Epithelial cell of prostate (primary cell): ENCODE results near the gene RBM26.

Experiments used
- DNase-seq: peaks from one replicate; pipeline ENCODE4 v3.0.0-alpha.2; 2011; ENCODE audit warnings: low read depth, low spot score
- H3K27ac ChIP-seq: fragments of 450-650 bp; 2 replicates; pipeline ENCODE4 v1.5.1; 2017; ENCODE audit warnings: mild to moderate bottlenecking

Gene RBM26

GRCh38 chr13:79423801-79424642 is 18.0 kb upstream of the RBM26 start:
- no peak overlapping the region for H3K27ac ChIP-seq
- no peak for DNase-seq

GRCh38 chr13:79423340-79423739 is 17.3 kb upstream of the RBM26 start:
- no peak overlapping the region for H3K27ac ChIP-seq
- DNase-seq, result no peak

- DNase-seq, result no peak
- no peak overlapping the region for H3K27ac ChIP-seq
Measured at GRCh38 chr13:79419365-79419764, 13.3 kb upstream of the RBM26 start.

GRCh38 chr13:79417741-79418140 is 11.7 kb upstream of the RBM26 start:
- no peak for DNase-seq
- H3K27ac ChIP-seq, result no peak overlapping the region

- no peak overlapping the region for H3K27ac ChIP-seq
- no peak for DNase-seq
Measured at GRCh38 chr13:79413521-79413920, 7.5 kb upstream of the RBM26 start.

- DNase-seq, result no peak
- H3K27ac ChIP-seq, result no peak overlapping the region
Measured at GRCh38 chr13:79409828-79410227, 3.8 kb upstream of the RBM26 start.

- no peak for DNase-seq
- H3K27ac ChIP-seq, result no peak overlapping the region
Measured at GRCh38 chr13:79407349-79407979, 1.4 kb upstream of the RBM26 start.

- H3K27ac ChIP-seq, result peak overlapping the region; percentile 85
- DNase-seq, result no peak
Measured at GRCh38 chr13:79406597-79406908, 498 bp upstream of the RBM26 start.

GRCh38 chr13:79405501-79405830 is 589 bp downstream of the RBM26 start:
- DNase-seq, result no peak
- H3K27ac ChIP-seq, result peak overlapping the region; percentile 85

- no peak for DNase-seq
- peak overlapping the region; percentile 85 for H3K27ac ChIP-seq
Measured at GRCh38 chr13:79404985-79405384, 1.1 kb downstream of the RBM26 start.

GRCh38 chr13:79404361-79404760 is 1.7 kb downstream of the RBM26 start:
- no peak for DNase-seq
- peak overlapping the region; percentile 20 for H3K27ac ChIP-seq

GRCh38 chr13:79403113-79403512 is 2.9 kb downstream of the RBM26 start:
- no peak for DNase-seq
- peak overlapping the region; percentile 20 for H3K27ac ChIP-seq

GRCh38 chr13:79402679-79403078 is 3.4 kb downstream of the RBM26 start:
- H3K27ac ChIP-seq, result peak overlapping the region; percentile 20
- DNase-seq, result no peak

- no peak for DNase-seq
- H3K27ac ChIP-seq, result peak overlapping the region; percentile 20
Measured at GRCh38 chr13:79402074-79402635, 3.9 kb downstream of the RBM26 start.

GRCh38 chr13:79401259-79402070 is 4.6 kb downstream of the RBM26 start:
- no peak overlapping the region for H3K27ac ChIP-seq
- DNase-seq, result no peak

- H3K27ac ChIP-seq, result no peak overlapping the region
- no peak for DNase-seq
Measured at GRCh38 chr13:79398915-79399314, 7.1 kb downstream of the RBM26 start.

GRCh38 chr13:79398127-79398526 is 7.9 kb downstream of the RBM26 start:
- no peak for DNase-seq
- no peak overlapping the region for H3K27ac ChIP-seq

GRCh38 chr13:79395881-79396280 is 10.2 kb downstream of the RBM26 start:
- no peak overlapping the region for H3K27ac ChIP-seq
- no peak for DNase-seq

GRCh38 chr13:79393564-79394249 is 12.3 kb downstream of the RBM26 start:
- no peak overlapping the region for H3K27ac ChIP-seq
- DNase-seq, result no peak

GRCh38 chr13:79392882-79393563 is 13.0 kb downstream of the RBM26 start:
- peak; percentile 60 for DNase-seq
- H3K27ac ChIP-seq, result peak overlapping the region; percentile 10
